ENCODE data around the gene ERN2.
"Not testable (repeated sequence)": the region's sequence is repeated elsewhere in the genome, so short reads cannot be mapped to it uniquely, and the experiment has no call there.

ERN2 gene

DNA sequence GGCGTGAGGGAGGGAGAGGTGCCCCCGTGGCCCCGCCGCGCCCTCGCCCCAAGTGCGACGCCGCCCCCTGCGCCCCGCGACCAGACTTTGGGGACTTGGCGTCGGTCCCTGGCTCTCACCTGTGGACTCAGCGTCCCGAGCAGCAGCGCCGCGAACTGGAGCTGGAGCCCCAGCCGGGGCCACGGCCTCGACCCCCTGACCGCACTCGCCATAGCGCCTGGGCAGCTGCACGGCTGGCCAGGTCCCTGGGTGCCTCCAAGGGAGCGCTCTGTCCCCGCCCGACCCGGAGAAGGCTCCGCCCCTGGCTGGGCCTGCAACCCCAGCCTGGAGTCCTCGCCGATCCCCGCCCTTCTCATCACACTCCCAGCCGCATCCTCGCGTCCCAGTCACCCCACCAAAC lies at the start of gene ERN2:
ERN2 (minus strand) TSS at position 247 of the 400 bp plus-strand sequence; CDS start at position 212, 35 bp downstream.
- DNase-seq: no peak

- no peak for DNase-seq
Observed at GRCh38 chr16:23757937-23758619, 45.1 kb upstream of the ERN2 start.

DNA sequence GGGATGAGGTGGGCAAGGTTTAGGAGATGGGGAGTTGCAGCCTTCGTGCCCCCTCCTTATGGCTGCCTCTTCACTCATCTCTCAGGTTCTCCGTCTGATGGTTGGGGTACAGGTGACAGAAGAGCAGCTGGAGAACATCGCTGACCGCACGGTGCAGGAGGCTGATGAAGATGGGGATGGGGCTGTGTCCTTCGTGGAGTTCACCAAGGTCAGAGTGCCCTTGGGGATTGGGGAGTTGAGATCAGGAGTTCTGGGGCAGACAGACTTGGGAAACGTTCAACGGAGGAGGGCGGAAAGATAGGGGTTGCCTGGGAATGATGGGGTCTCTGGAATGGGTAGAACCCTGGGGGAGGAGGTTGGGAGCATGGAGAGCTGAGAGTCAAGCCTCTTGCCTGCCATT lies 44.1 kb upstream of the ERN2 start:
- no peak for DNase-seq

- no peak for DNase-seq
Observed at GRCh38 chr16:23755484-23755809, 42.4 kb upstream of the ERN2 start.

DNA sequence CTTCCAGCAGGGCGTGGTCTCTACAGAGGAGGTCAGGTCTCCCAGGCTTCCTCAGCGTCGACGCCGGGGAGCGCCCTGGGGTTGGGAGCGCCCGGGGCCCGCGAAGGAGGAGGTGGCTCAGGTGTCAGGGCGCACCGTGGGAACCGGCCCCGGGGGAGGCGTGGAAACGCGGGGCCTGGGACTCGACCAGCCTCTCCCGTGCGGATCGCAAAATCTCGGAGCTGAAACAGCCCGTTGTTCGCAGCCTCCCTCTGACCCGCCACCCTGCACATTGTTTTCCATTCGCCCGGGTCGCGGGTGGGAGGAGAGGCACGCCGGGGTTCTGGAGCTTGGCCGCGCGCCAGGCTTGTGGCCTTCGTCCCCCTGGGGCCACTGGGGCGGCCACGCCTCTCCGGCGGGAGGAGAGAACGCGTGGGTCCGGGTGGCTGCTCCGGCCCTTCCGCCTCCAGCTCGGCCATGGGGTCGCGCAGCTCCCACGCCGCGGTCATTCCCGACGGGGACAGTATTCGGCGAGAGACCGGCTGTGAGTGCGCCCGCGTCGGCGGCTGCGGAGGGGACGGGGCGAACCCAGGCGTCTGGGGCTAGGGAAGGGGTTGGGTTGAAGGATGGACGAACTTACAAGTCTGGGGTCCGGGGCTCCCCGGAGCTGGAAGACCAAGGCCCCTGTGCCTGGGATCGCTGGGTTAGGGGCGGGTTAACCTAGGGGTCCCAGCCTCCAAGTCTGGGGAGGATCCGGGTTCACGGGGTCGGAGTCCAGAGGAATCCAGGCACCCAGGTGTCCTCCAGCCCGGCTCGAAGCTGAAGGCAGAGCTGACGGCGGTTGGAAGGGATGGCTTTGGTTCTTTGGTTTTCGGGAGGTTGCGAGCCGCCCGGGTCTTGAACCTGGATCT lies 41.8 kb upstream of the ERN2 start, which contains the start of gene CHP2:
CHP2 (plus strand) TSS at position 433 of the 890 bp plus-strand sequence; CDS start at position 457, 24 bp downstream.
- no peak for DNase-seq

DNA sequence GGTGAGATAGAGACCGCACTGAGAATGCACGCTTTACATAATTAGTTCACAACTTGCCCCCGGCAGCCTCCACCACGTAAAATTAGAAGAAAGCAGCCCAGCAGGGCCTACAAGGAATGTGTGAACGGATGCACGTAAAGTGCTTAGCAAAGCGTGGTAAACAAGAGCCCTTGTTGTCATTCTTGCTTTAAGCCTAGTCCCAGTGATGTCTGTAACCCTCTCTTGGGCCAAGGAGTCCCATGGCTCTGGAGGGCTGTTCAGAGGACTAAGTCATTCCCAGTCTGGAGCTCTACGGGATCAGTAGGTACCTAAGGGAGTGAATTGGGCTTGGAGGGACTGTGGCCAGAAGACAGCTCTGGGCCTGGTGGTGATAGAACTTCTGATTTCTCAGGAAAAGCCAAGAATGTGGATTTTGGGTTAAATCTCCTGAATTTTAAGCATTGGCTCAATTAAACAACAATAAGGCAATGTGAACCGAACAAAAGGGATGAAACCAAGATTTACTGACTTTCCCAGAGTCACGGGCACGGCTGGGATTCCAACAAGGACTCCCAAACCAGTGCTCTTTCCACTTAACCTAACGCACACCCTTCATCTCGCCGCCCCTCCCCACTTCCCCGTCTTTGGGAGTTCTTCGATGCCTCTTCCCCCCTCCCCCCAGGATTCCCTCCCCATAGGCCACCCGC lies 41.0 kb upstream of the ERN2 start:
- DNase-seq: no peak

DNA sequence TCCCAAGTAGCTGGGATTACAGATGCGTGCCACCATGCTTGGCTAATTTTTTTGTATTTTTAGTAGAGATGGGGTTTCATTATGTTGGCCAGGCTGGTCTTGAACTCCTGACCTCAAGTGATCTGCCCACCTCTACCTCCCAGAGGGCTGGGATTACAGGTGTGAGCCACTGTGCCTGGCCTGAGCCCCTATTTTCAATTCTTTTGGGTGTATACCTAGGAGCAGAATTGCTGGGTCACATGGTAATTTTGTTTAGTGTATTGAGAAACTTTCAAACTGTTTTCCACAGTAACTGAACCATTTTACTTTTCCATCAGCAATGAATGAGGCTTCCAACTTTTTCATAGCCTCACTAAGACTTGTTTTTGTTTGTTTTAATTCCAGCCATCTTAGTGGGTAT lies 38.0 kb upstream of the ERN2 start:
- DNase-seq: not testable (repeated sequence)

- DNase-seq: no peak
Observed at GRCh38 chr16:23748630-23749029, 35.6 kb upstream of the ERN2 start.

DNA sequence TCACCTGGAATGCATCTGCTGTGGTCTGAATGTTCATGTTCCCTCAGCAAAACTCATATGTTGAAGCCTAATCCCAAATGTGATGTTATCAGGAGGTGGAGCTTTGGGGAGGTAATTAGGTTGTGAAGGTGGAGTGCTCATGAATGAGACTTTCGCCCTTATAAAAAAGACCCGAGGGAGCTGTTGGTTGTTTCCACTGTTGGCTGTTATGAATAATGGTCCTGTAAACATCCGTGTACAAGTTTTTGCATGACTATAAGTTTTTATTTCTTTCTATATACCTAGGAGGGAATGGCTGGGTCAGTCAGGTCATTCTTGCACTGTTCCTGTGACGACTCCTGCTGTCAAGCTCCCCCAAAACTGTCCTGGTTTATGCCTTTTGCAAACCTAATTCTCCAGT lies 32.2 kb upstream of the ERN2 start:
- DNase-seq: no peak

DNA sequence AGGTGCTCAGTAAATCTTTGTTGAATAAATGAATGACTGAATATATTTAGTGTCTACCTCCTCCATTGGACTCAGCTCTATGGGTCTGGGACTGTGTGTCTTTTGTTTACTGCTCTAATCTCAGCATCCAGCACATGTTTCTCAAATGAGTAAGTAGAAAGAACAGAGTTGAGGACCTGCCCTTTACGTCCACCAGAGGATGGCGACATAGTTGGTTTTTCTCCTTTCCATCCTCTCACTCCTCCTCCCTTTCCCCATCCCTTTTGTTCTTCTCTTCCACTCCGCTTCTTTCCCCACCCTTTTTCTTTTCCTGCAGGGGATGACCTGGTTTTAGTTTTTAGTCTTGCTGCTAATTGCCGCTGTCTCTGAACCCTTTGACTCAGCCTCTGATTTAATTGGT lies 29.7 kb upstream of the ERN2 start:
- DNase-seq: no peak

- no peak for DNase-seq
Observed at GRCh38 chr16:23741675-23742303, 28.8 kb upstream of the ERN2 start.

DNA sequence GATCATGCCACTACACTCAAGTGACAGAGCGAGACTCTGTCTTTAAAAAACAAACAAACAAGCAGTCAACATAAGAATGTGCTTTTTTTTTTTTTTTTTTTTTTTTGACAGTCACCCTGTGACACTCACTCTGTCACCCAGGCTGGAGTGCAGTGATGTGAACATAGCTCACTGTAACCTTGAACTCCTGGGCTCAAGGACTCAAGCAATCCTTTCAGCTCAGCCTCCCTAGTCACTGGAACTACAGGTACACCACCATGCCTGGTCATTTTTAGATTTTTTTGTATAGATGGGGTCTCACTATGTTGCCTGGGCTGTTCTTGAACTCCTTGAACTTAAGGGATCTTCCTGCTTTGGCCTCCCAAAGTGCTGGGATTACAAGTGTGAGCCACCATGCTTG lies 26.5 kb upstream of the ERN2 start:
- no peak for DNase-seq

DNA sequence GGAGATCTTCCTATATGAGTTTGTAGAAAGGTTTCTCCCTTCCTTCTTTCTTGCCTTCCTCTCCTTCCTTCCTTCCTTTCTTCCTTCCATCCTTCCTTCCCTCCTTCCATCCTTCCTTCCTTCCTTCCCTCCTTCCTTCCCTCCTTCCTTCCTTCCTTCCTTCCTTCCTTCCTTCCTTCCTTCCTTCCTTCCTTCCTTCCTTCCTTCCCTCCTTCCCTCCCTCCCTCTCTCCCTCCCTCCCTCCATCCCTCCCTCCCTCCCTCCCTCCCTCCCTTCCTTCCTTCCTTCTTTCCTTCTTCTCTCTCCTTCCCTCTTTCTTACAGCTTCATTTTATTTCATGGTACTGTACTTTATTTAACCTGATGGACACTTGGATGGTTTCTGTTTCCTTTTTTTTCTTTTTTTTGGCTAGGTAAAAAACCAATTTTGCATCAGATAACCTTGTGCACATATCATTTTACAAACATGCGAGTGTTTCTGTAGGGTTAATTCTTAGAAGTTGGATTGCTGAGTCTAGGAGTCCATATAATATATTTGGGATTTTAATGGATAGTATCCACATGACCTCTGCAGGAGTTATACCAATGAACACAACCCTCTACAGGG lies 24.5 kb upstream of the ERN2 start:
- DNase-seq: not testable (repeated sequence)

GRCh38 chr16:23734176-23734893 lies 21.3 kb upstream of the ERN2 start:
- no peak for DNase-seq

DNA sequence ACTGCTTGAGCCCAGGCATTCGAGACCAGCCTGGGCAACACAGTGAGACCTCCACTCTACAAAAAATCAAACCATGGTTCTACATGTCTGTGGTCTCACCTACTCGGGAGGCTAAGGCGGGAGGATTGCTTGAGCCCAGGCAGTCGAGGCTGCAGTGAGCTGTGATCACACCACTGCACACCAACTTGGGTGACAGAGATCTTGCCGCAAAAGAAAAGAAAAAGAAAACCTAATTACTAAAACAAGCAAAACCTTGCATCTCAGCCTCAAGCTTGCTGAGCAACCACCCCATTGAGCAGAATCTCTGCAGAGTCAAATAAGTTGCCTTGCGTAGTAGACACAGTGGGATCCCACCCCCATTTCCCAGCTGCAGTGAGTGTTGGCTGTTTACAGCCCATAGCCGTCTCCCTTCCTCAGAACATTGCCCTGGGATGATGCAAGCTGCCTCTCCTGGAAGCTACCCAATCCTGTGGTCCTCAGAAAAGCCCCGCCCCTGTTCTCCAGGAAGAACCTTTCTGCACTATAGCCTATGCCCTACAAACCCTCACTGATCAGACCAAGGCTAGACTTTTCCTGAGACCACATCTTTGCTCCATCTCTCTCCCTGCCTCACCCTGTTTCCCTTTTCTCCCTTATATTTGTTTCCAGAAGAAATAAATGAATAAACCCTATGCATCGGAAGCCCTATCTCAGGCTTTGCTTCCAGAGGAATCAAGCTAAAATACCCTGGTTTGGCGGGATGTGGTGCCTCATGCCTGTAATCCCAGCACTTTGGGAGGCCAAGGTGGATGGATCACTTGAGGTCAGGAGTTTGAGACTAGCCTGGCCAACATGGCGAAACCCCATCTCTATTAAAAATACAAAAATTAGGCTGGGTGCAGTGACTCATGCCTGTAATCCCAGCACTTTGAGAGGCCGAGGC lies 16.7 kb upstream of the ERN2 start:
- DNase-seq: no peak

DNA sequence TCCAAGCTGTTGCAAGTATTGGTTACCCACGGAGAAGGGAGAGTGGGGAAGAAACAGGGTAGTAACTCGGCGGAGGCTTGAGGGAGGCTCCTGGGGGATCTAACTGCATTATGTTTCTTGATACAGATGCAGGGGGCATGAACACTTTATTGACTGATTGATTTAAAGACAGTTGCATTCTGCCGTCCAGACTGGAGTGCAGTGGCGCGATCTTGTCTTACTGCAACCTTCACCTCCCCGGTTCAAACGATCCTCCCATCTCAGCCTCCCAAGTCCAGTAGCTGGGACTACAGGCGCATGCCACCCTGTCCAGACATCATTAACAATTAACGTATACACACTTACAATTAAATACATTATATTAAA lies 15.1 kb upstream of the ERN2 start:
- DNase-seq: no peak

- no peak for DNase-seq
Observed at GRCh38 chr16:23726710-23727109, 13.7 kb upstream of the ERN2 start.

GRCh38 chr16:23724785-23725131 lies 11.7 kb upstream of the ERN2 start:
- DNase-seq: no peak

- no peak for DNase-seq
Observed at GRCh38 chr16:23724096-23724784, 11.2 kb upstream of the ERN2 start.

- DNase-seq: not testable (repeated sequence)
Observed at GRCh38 chr16:23722613-23723240, 9.7 kb upstream of the ERN2 start.

Measured in NCI-H1092 (cell line).